ENCODE data around the gene NCK1.

DNA sequence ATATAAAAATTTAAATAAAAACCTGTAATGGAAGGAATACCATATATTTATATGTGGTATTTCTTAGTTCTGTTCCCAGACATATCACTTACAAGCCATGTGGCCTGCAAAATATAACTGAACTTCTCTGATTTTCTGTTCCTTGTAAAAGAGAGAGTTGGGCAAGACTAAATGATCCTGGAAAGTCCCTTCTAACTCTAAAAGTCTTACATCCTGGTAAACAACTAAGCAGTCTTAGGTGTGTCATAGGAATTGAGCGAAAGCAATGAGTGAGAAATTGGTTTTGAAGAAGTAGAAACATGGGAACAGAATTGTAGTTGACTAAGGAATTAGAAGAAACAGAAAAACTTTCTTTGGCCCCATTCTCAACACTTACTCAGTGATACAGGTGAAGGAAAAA is 70.5 kb downstream of the NCK1 start:
- TF ChIP-seq, protein P1, sequence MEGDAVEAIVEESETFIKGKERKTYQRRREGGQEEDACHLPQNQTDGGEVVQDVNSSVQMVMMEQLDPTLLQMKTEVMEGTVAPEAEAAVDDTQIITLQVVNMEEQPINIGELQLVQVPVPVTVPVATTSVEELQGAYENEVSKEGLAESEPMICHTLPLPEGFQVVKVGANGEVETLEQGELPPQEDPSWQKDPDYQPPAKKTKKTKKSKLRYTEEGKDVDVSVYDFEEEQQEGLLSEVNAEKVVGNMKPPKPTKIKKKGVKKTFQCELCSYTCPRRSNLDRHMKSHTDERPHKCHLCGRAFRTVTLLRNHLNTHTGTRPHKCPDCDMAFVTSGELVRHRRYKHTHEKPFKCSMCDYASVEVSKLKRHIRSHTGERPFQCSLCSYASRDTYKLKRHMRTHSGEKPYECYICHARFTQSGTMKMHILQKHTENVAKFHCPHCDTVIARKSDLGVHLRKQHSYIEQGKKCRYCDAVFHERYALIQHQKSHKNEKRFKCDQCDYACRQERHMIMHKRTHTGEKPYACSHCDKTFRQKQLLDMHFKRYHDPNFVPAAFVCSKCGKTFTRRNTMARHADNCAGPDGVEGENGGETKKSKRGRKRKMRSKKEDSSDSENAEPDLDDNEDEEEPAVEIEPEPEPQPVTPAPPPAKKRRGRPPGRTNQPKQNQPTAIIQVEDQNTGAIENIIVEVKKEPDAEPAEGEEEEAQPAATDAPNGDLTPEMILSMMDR (IDR thresholded peaks at IDR 0.05; ENCODE audit: poor library complexity), result no peak
- TF ChIP-seq EZH2 (IDR thresholded peaks at IDR 0.05; ENCODE audit: borderline replicate concordance), result no peak

All from hepatocyte (in vitro differentiated cells).